ENCODE data around the gene ZNF35. TPM values are rescaled to one million over a fixed set of nuclear protein-coding genes. Genes with fewer than 3 reads are reported as not detected.
"Not testable (repeated sequence)": the region's sequence is repeated elsewhere in the genome, so short reads cannot be mapped to it uniquely, and the experiment has no call there.

Gene ZNF35
- total RNA-seq, 2 experiments from 2014 or later = 0.52 to 0.59 TPM

DNA sequence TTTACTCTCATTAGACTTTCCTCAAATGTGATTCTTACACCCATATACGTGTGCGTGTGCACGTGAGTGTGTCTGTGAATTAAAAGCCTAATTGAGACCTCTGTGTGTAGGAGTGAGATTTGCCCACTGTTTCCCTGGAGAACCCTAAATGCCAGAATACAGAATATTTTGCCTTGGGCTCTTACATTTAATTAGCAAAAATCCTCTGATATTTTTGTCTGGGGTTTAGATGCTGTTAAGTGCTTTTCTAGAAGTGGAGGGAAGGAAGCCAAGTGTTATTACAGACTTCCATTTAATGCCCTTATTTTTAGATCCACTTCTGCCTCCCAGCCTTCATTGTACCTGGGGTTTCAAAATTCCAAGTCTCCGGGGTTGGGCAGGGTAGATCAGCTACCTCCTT, 17.8 kb downstream of the ZNF35 start:
- H3K4me3 Mint-ChIP-seq = no peak overlapping the region
- H3K36me3 Mint-ChIP-seq (ENCODE audit: low read depth) = peaks cover 38% of the 10 kb centered on the region
- TF ChIP-seq, protein P1, sequence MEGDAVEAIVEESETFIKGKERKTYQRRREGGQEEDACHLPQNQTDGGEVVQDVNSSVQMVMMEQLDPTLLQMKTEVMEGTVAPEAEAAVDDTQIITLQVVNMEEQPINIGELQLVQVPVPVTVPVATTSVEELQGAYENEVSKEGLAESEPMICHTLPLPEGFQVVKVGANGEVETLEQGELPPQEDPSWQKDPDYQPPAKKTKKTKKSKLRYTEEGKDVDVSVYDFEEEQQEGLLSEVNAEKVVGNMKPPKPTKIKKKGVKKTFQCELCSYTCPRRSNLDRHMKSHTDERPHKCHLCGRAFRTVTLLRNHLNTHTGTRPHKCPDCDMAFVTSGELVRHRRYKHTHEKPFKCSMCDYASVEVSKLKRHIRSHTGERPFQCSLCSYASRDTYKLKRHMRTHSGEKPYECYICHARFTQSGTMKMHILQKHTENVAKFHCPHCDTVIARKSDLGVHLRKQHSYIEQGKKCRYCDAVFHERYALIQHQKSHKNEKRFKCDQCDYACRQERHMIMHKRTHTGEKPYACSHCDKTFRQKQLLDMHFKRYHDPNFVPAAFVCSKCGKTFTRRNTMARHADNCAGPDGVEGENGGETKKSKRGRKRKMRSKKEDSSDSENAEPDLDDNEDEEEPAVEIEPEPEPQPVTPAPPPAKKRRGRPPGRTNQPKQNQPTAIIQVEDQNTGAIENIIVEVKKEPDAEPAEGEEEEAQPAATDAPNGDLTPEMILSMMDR (IDR thresholded peaks at IDR 0.05) = no peak
- H3K9me3 Mint-ChIP-seq = peaks cover 15% of the 10 kb centered on the region
- Histone ChIP-seq H3K4me1 (ENCODE audit: insufficient read depth, low read length) (no peaks in the 10 kb centered on the region), H3K27me3 (ENCODE audit: control insufficient read depth in 1 of 2, insufficient read depth in 2 of 2, low read length in 2 of 2) (peaks cover 0 to 2% of the 10 kb centered on the region in 2 experiments), H3K9me3 (ENCODE audit: control insufficient read depth in 1 of 2, insufficient read depth in 1 of 2, low read length in 2 of 2) (peaks cover 6 to 23% of the 10 kb centered on the region in 2 experiments), H3K36me3 (ENCODE audit: insufficient read depth, low read length) (no peaks in the 10 kb centered on the region), H3K4me3 (ENCODE audit: low read length) (no peak overlapping the region), H3K27ac (ENCODE audit: low read depth in 1 of 2, low read length in 2 of 2) (no peak overlapping the region)
- ATAC-seq (ENCODE audit: poor library complexity) (no peak), DNase-seq (no peak)
- no peaks in the 10 kb centered on the region for H3K4me1 Mint-ChIP-seq (ENCODE audit: low read depth)
- intact Hi-C loops (cut with DNase I, micrococcal nuclease) = no loop called here
- ChIA-PET POLR2A (no interaction called here), CTCF (no interaction called here)
- no peak overlapping the region for H3K27ac Mint-ChIP-seq
- H3K27me3 Mint-ChIP-seq = no peaks in the 10 kb centered on the region

DNA sequence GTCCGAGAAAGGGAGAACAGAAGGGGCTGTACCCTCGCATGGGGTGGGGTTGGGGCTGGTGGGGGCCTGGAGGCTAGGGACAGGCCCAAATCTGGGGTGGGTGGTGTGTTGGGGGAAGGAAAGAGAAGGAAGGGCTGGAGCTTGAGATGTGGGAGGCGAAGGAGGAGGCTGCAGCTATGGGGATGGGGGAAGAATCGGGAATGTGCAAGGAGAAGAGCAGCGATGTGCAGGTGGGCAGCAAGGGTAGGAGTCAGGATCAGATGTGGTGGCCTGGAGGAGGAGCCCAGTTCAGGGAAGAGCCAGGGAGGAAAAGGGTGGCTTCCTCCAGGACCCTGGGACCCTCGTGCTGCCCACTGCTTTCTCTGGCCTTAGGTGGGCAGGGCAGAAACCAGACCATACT, 21.2 kb downstream of the ZNF35 start:
- ChIA-PET CTCF (no interaction called here), POLR2A (no interaction called here)
- H3K4me1 Mint-ChIP-seq (ENCODE audit: low read depth) = no peaks in the 10 kb centered on the region
- no peaks in the 10 kb centered on the region for H3K27me3 Mint-ChIP-seq
- H3K9me3 Mint-ChIP-seq = peaks cover 11% of the 10 kb centered on the region
- TF ChIP-seq, protein P1 (IDR thresholded peaks at IDR 0.05) = no peak
- intact Hi-C loops (cut with DNase I, micrococcal nuclease) = no loop called here
- H3K36me3 ChIP-seq (ENCODE audit: insufficient read depth, low read length) = no peaks in the 10 kb centered on the region
- peaks cover 12% of the 10 kb centered on the region for H3K36me3 Mint-ChIP-seq (ENCODE audit: low read depth)
- DNase-seq (no peak), ATAC-seq (ENCODE audit: poor library complexity) (no peak)
- H3K9me3 ChIP-seq (ENCODE audit: control insufficient read depth in 1 of 2, insufficient read depth in 1 of 2, low read length in 2 of 2) = peaks cover 6 to 36% of the 10 kb centered on the region in 2 experiments
- no peak overlapping the region for H3K27ac ChIP-seq (ENCODE audit: low read depth in 1 of 2, low read length in 2 of 2)
- peaks cover 0 to 2% of the 10 kb centered on the region in 2 experiments for H3K27me3 ChIP-seq (ENCODE audit: control insufficient read depth in 1 of 2, insufficient read depth in 2 of 2, low read length in 2 of 2)
- H3K4me1 ChIP-seq (ENCODE audit: insufficient read depth, low read length) = no peaks in the 10 kb centered on the region
- no peak overlapping the region for H3K4me3 ChIP-seq (ENCODE audit: low read length)
- H3K27ac Mint-ChIP-seq = no peak overlapping the region
- no peak overlapping the region for H3K4me3 Mint-ChIP-seq

DNA sequence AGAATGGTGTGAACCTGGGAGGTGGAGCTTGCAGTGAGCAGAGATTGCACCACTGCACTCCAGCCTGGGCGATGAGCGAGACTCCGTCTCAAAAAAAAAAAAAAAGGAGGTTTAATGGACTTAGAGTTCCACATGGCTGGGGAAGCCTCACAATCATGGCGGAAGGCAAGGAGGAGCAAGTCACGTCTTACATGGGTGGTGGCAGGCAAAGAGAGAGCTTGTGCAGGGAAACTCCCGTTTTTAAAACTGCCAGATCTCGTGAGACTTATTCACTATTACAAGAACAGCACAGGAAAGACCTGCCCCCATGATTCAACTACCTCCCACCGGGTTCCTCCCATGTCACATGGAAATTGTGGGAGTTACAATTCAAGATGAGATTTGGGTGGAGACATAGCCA, 24.9 kb downstream of the ZNF35 start:
- H3K27ac ChIP-seq (ENCODE audit: low read depth in 1 of 2, low read length in 2 of 2); H3K4me3 ChIP-seq (ENCODE audit: low read length); H3K27ac Mint-ChIP-seq; intact Hi-C loops (cut with DNase I, micrococcal nuclease); H3K4me3 Mint-ChIP-seq; H3K27me3 Mint-ChIP-seq; H3K4me1 ChIP-seq (ENCODE audit: insufficient read depth, low read length); H3K36me3 ChIP-seq (ENCODE audit: insufficient read depth, low read length); ATAC-seq (ENCODE audit: poor library complexity); H3K4me1 Mint-ChIP-seq (ENCODE audit: low read depth); DNase-seq; CTCF ChIA-PET; H3K9me3 Mint-ChIP-seq; H3K27me3 ChIP-seq (ENCODE audit: control insufficient read depth in 1 of 2, insufficient read depth in 2 of 2, low read length in 2 of 2): not testable (repeated sequence)
- POLR2A ChIA-PET = interaction anchor here (0.6 kb wide), 1 partner anchor 163 kb away, joined by 3 read pairs; no protein-coding TSS in a partner anchor
- peaks cover 18% of the 10 kb centered on the region for H3K36me3 Mint-ChIP-seq (ENCODE audit: low read depth)
- peaks cover 0 to 43% of the 10 kb centered on the region in 2 experiments for H3K9me3 ChIP-seq (ENCODE audit: control insufficient read depth in 1 of 2, insufficient read depth in 1 of 2, low read length in 2 of 2)

DNA sequence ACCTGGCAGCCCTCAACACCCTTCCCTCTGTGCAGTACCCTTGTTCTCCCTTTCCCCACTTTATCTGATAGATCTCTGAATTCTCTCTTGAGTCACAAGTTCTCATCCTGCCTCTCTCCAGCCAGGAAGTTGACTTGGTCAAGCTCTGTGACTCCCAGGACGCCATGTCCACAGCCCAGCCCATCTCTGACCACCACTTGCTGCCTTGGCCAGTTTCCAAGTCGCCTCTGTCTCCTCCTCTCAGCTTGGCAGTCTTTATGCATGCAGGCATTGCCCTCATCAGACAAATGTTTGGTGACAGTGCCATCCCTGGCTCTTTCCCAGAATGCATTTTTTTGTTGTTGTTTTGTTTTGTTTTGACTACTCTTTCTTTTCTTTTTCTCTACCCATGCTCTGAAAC, 25.7 kb downstream of the ZNF35 start:
- H3K27me3 Mint-ChIP-seq = no peaks in the 10 kb centered on the region
- DNase-seq = no peak
- intact Hi-C loops (cut with DNase I, micrococcal nuclease) = no loop called here

More for the DNA sequence above, 25.7 kb downstream of the ZNF35 start:
- no peak for ATAC-seq (ENCODE audit: poor library complexity)
- TF ChIP-seq, protein P1 (IDR thresholded peaks at IDR 0.05) = no peak
- Mint-ChIP-seq H3K4me3 (no peak overlapping the region), H3K36me3 (ENCODE audit: low read depth) (peaks cover 14% of the 10 kb centered on the region), H3K9me3 (peaks cover 6% of the 10 kb centered on the region), H3K4me1 (ENCODE audit: low read depth) (no peaks in the 10 kb centered on the region), H3K27ac (no peak overlapping the region)
- POLR2A ChIA-PET = no interaction called here
- H3K4me1 ChIP-seq (ENCODE audit: insufficient read depth, low read length) = no peaks in the 10 kb centered on the region
- peaks cover 1 to 46% of the 10 kb centered on the region in 2 experiments for H3K9me3 ChIP-seq (ENCODE audit: control insufficient read depth in 1 of 2, insufficient read depth in 1 of 2, low read length in 2 of 2)
- H3K27ac ChIP-seq (ENCODE audit: low read depth in 1 of 2, low read length in 2 of 2) = no peak overlapping the region
- CTCF ChIA-PET = no interaction called here
- H3K36me3 ChIP-seq (ENCODE audit: insufficient read depth, low read length) = no peaks in the 10 kb centered on the region
- peaks cover 0 to 2% of the 10 kb centered on the region in 2 experiments for H3K27me3 ChIP-seq (ENCODE audit: control insufficient read depth in 1 of 2, insufficient read depth in 2 of 2, low read length in 2 of 2)
- no peak overlapping the region for H3K4me3 ChIP-seq (ENCODE audit: low read length)

Measured in CD4-positive, alpha-beta T cell (primary cell).